KOPT-K1 (cell line): Measurements from ENCODE around the gene CSRNP3.

Source experiments
- H3K27ac ChIP-seq: fragments of 200-600 bp; sonication (generic); 2 replicates; pipeline ENCODE4 v1.5.1; 2016; ENCODE audit warnings: antibody characterized with exemption, mild to moderate bottlenecking, low read depth, low read length; ENCODE audit not compliant: poor library complexity, severe bottlenecking
- H3K36me3 ChIP-seq: fragments of 200-600 bp; sonication (generic); 2 replicates; pipeline ENCODE4 v1.5.1; 2017; ENCODE audit warnings: antibody characterized with exemption, mild to moderate bottlenecking, low read length, moderate library complexity; ENCODE audit not compliant: insufficient read depth
- H3K9me3 ChIP-seq: fragments of 200-600 bp; sonication (generic); 2 replicates; pipeline ENCODE4 v1.5.1; 2017; ENCODE audit warnings: antibody characterized with exemption, low read length, mild to moderate bottlenecking; ENCODE audit not compliant: insufficient read depth, poor library complexity, severe bottlenecking

CSRNP3 gene

GRCh38 chr2:165610591-165611029 is 141.1 kb downstream of the CSRNP3 start:
- Histone ChIP-seq H3K36me3 (no peaks in the 10 kb centered on the region), H3K27ac (no peak overlapping the region), H3K9me3 (no peaks in the 10 kb centered on the region)

- Histone ChIP-seq H3K9me3 (no peaks in the 10 kb centered on the region), H3K27ac (no peak overlapping the region)
These were observed 148.4 kb downstream of the CSRNP3 start for GRCh38 chr2:165617741-165618481.

GRCh38 chr2:165618806-165619205 is 149.3 kb downstream of the CSRNP3 start:
- Histone ChIP-seq H3K9me3 (no peaks in the 10 kb centered on the region), H3K36me3 (no peaks in the 10 kb centered on the region), H3K27ac (no peak overlapping the region)

More at GRCh38 chr2:165617741-165618481, 148.4 kb downstream of the CSRNP3 start:
- no peaks in the 10 kb centered on the region for H3K36me3 ChIP-seq

GRCh38 chr2:165621086-165621560 is 151.6 kb downstream of the CSRNP3 start:
- H3K9me3 ChIP-seq = no peaks in the 10 kb centered on the region
- H3K36me3 ChIP-seq = no peaks in the 10 kb centered on the region
- H3K27ac ChIP-seq = no peak overlapping the region

- H3K36me3 ChIP-seq = no peaks in the 10 kb centered on the region
- no peaks in the 10 kb centered on the region for H3K9me3 ChIP-seq
- no peak overlapping the region for H3K27ac ChIP-seq
These were observed 153.7 kb downstream of the CSRNP3 start for GRCh38 chr2:165623161-165623560.

- Histone ChIP-seq H3K9me3 (no peaks in the 10 kb centered on the region), H3K36me3 (no peaks in the 10 kb centered on the region), H3K27ac (no peak overlapping the region)
These were observed 154.4 kb downstream of the CSRNP3 start for GRCh38 chr2:165623783-165624469.

GRCh38 chr2:165624470-165624800 is 154.9 kb downstream of the CSRNP3 start:
- no peaks in the 10 kb centered on the region for H3K9me3 ChIP-seq
- no peak overlapping the region for H3K27ac ChIP-seq
- no peaks in the 10 kb centered on the region for H3K36me3 ChIP-seq

GRCh38 chr2:165627470-165627869 is 158.0 kb downstream of the CSRNP3 start:
- Histone ChIP-seq H3K27ac (no peak overlapping the region), H3K9me3 (no peaks in the 10 kb centered on the region), H3K36me3 (no peaks in the 10 kb centered on the region)

GRCh38 chr2:165629776-165630175 is 160.3 kb downstream of the CSRNP3 start:
- Histone ChIP-seq H3K36me3 (no peaks in the 10 kb centered on the region), H3K9me3 (no peaks in the 10 kb centered on the region), H3K27ac (no peak overlapping the region)

GRCh38 chr2:165630236-165630635 is 160.7 kb downstream of the CSRNP3 start:
- Histone ChIP-seq H3K27ac (no peak overlapping the region), H3K9me3 (no peaks in the 10 kb centered on the region), H3K36me3 (no peaks in the 10 kb centered on the region)

GRCh38 chr2:165631089-165631488 is 161.6 kb downstream of the CSRNP3 start:
- Histone ChIP-seq H3K36me3 (no peaks in the 10 kb centered on the region), H3K9me3 (no peaks in the 10 kb centered on the region), H3K27ac (no peak overlapping the region)

- Histone ChIP-seq H3K36me3 (no peaks in the 10 kb centered on the region), H3K27ac (no peak overlapping the region), H3K9me3 (no peaks in the 10 kb centered on the region)
These were observed 163.1 kb downstream of the CSRNP3 start for GRCh38 chr2:165632594-165632993.

- Histone ChIP-seq H3K9me3 (no peaks in the 10 kb centered on the region), H3K36me3 (no peaks in the 10 kb centered on the region), H3K27ac (no peak overlapping the region)
These were observed 163.9 kb downstream of the CSRNP3 start for GRCh38 chr2:165633431-165633830.

- no peaks in the 10 kb centered on the region for H3K9me3 ChIP-seq
- H3K27ac ChIP-seq = no peak overlapping the region
- H3K36me3 ChIP-seq = no peaks in the 10 kb centered on the region
These were observed 164.8 kb downstream of the CSRNP3 start for GRCh38 chr2:165634282-165634681.

GRCh38 chr2:165634855-165635254 is 165.4 kb downstream of the CSRNP3 start:
- Histone ChIP-seq H3K27ac (no peak overlapping the region), H3K9me3 (no peaks in the 10 kb centered on the region), H3K36me3 (no peaks in the 10 kb centered on the region)

GRCh38 chr2:165635532-165635931 is 166.0 kb downstream of the CSRNP3 start:
- no peak overlapping the region for H3K27ac ChIP-seq
- no peaks in the 10 kb centered on the region for H3K9me3 ChIP-seq
- no peaks in the 10 kb centered on the region for H3K36me3 ChIP-seq
